Colonic mucosa (tissue), 4 donors: Measurements from ENCODE around the gene NSF. TPM values are rescaled to one million over a fixed set of nuclear protein-coding genes. Genes with fewer than 3 reads are reported as not detected.

Source experiments
- DNase-seq: peaks from one replicate; pipeline ENCODE4 v3.0.0-alpha.2; 2020
- H3K27ac ChIP-seq: fragments of 200-600 bp; one replicate; pipeline ENCODE4 v1.8.0; 2021
- H3K27me3 ChIP-seq: fragments of 200-600 bp; one replicate; pipeline ENCODE4 v1.8.0; 2021
- H3K36me3 ChIP-seq: fragments of 200-600 bp; one replicate; pipeline ENCODE4 v1.8.0; 2021
- H3K4me1 ChIP-seq: fragments of 200-600 bp; one replicate; pipeline ENCODE4 v1.8.0; 2021; ENCODE audit warnings: mild to moderate bottlenecking
- H3K4me3 ChIP-seq: fragments of 200-600 bp; one replicate; pipeline ENCODE4 v1.8.0; 2021
- H3K9ac ChIP-seq, 2 donors: one replicate each; pipeline ENCODE4 v1.7.0; 2013; ENCODE audit warnings: control low read depth in 2 of 2, low read depth in 2 of 2, low read length in 2 of 2
- H3K9me3 ChIP-seq: fragments of 200-600 bp; one replicate; pipeline ENCODE4 v1.8.0; 2021
- CTCF ChIP-seq: fragments of 200-600 bp; IDR thresholded peaks from one replicate; pipeline ENCODE4 v1.8.0; 2022; ENCODE audit warnings: antibody characterized with exemption, mild to moderate bottlenecking
- intact Hi-C: fragments of 100-400 bp; cut with DNase I; formaldehyde crosslinking; loops from one replicate; pipeline ENCODE4 v1.14.1; 2022
- total RNA-seq, 2 donors: library from RNA; stranded (reverse); fragmentation: NEBNext Ultra II Directional in 1 of 2; extraction: Animal tissue kit (Norgen Biotek cat#: 25700) in 1 of 2; gene quantifications; one replicate each; pipeline ENCODE4 v1.2.1, GENCODE V29; 2021
- donor health status: healthy.
- donor health status: DM: no; HTN: no; CAD: no.
- donor health status: DM: no; HTN: no; CAD: no.

The NSF gene
- total RNA-seq, 2 donors from 2014 or later = 58.4 to 82.8 TPM

DNA sequence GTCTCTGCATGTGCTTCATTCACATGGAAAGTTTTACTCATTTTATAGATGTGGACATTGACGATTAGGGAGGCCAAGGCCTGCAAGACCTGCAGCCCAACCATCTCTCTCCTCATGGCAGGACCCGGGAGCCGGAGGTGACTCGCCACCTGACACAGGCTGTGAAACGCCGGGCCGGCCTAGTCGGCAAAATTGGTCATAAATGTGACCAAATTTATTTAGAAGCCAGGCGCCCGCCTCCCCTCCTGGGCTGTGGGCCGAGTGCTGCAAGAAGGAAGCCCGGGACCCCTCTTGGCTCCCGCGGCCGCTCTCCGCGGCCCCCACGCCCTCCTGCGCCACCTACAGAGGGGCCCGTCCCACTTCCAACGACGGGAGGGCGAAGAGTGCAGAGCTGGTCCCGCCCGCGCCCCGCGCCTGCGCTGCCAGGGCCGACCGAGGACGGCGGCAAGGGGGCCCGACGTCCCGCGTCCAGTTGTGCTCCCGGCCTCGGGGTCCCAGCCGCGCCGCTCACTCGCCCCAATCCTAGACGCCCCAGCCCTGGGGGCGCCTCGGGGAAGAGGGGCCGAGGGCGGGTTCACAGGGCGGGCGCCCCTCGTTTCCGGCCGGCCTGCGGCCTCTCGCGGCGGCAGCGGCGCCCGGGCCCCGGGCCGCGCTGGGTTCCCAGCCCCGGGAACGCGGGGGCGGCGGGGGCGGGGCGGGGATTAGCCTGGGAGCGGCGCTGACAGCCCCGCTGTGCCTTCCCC, 180.5 kb downstream of the NSF start:
- DNase-seq = peak; percentile 33
- Histone ChIP-seq H3K27ac (no peak overlapping the region), H3K4me3 (peak overlapping the region; percentile 39), H3K9ac (peak overlapping the region in 1 of 2 donors; percentile 56), H3K9me3 (no peaks in the 10 kb centered on the region), H3K36me3 (no peaks in the 10 kb centered on the region), H3K27me3 (no peaks in the 10 kb centered on the region), H3K4me1 (no peaks in the 10 kb centered on the region)
- intact Hi-C loops = no loop called here
- TF ChIP-seq CTCF = no peak

DNA sequence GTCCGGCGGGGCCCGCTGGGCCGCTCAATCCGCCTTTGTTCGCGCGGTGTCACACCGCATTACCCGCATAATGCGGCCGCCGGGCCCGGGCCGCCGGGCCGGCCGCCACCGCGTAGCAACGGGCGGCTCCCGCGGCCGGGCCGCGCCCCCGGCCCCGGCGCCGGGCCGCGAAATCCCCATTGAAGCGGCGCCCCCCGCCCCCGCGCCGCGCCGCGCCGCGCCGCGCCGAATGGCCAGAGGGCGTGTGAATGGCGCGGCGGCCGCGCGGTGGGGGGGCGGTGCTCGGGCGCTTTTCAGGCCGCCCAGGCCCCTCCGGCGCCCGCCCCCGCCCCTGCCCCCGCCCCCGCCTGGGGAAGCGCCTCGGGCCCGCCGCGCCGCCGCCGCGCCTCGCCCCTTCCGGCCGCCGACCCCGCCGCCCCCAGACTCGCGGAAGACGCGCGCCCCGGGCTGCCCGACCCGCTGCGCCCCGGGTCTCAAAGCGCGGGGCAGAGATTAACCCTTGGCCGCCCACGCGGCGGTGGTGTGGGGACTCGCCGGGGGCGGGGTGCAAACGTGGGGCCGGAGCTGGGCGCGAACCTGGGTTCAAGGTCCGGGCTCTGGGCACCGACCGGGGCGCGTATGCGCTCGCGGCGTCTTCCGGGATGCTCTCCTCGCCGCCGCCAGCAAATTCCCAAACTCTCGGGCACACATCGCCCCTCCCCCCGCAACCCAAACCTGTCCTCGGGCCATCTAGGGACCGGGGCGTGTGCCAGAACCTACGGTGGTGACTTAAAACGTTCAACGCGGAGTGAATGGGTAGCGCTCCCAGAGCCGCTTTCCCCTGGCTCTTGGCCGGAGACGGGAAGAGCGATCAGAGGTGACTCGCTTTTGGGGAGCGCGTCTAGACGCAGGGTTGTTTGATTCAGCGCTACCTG, 181.3 kb downstream of the NSF start:
- H3K36me3 ChIP-seq = no peaks in the 10 kb centered on the region
- DNase-seq = peak; percentile 55
- peak overlapping the region in 1 of 2 donors; percentile 56 for H3K9ac ChIP-seq
- H3K4me3 ChIP-seq = peak overlapping the region; percentile 51
- H3K27ac ChIP-seq = no peak overlapping the region
- intact Hi-C loops = no loop called here
- no peaks in the 10 kb centered on the region for H3K4me1 ChIP-seq
- TF ChIP-seq CTCF = no peak
- H3K27me3 ChIP-seq = no peaks in the 10 kb centered on the region
- no peaks in the 10 kb centered on the region for H3K9me3 ChIP-seq

GRCh38 chr17:46772475-46773220, 182.2 kb downstream of the NSF start:
- Histone ChIP-seq H3K27me3 (no peaks in the 10 kb centered on the region), H3K9ac (no peak overlapping the region), H3K4me3 (peak overlapping the region; percentile 51), H3K9me3 (no peaks in the 10 kb centered on the region), H3K36me3 (no peaks in the 10 kb centered on the region), H3K4me1 (no peaks in the 10 kb centered on the region), H3K27ac (no peak overlapping the region)
- intact Hi-C loops = no loop called here
- no peak for DNase-seq
- TF ChIP-seq CTCF = no peak

DNA sequence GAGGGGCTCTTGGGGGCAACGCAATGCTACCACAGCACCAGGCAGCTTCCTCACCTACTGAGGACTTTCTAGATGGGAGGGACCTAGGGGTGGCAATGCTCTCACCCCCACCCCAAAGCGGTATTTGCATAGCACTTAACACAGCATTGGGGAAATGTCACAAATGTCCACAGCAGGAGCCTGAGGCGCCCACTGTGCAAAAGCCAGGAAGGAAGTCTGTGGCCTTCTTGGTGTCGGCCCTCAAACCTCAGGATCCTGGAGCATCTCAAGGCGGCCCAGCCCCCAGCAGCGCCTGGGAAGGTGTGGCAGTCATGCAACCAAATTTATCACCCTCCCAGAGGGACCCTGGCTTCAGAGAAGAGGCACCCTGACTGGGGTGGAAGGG, 182.7 kb downstream of the NSF start:
- intact Hi-C loops = no loop called here
- TF ChIP-seq CTCF = no peak
- no peaks in the 10 kb centered on the region for H3K9me3 ChIP-seq
- H3K27me3 ChIP-seq = no peaks in the 10 kb centered on the region
- DNase-seq = no peak
- no peak overlapping the region for H3K9ac ChIP-seq
- no peaks in the 10 kb centered on the region for H3K4me1 ChIP-seq
- no peaks in the 10 kb centered on the region for H3K36me3 ChIP-seq
- no peak overlapping the region for H3K4me3 ChIP-seq
- H3K27ac ChIP-seq = no peak overlapping the region

- no peaks in the 10 kb centered on the region for H3K27me3 ChIP-seq
- DNase-seq = no peak
- intact Hi-C loops = no loop called here
- H3K9ac ChIP-seq = no peak overlapping the region
- no peak overlapping the region for H3K27ac ChIP-seq
- no peaks in the 10 kb centered on the region for H3K9me3 ChIP-seq
- no peak overlapping the region for H3K4me3 ChIP-seq
- H3K36me3 ChIP-seq = no peaks in the 10 kb centered on the region
- no peak for TF ChIP-seq CTCF
- H3K4me1 ChIP-seq = no peaks in the 10 kb centered on the region
Observed at GRCh38 chr17:46773676-46774075, 183.2 kb downstream of the NSF start.
